Ovary (tissue), 9 donors: Measurements from ENCODE around the gene B3GALNT2. TPM values are rescaled to one million over a fixed set of nuclear protein-coding genes. Genes with fewer than 3 reads are reported as not detected.

Source experiments
- DNase-seq, 5 donors: peaks; one replicate each; pipeline ENCODE4 v3.0.0-alpha.2; 2019 to 2020
- H3K27ac ChIP-seq, 2 donors: fragments of 200-600 bp; one replicate each; pipeline versions ENCODE4 v1.5.1 to v1.8.0; 2019 to 2022
- H3K27me3 ChIP-seq: fragments of 200-600 bp; one replicate; pipeline ENCODE4 v1.8.0; 2022
- H3K36me3 ChIP-seq: fragments of 200-600 bp; sonication (generic); one replicate; pipeline ENCODE4 v1.5.1; 2019
- H3K4me1 ChIP-seq: one replicate; pipeline ENCODE4 v1.8.1; 2013; ENCODE audit warnings: mild to moderate bottlenecking, moderate library complexity; ENCODE audit not compliant: insufficient read depth
- H3K4me3 ChIP-seq: fragments of 200-600 bp; sonication (generic); one replicate; pipeline ENCODE4 v1.5.1; 2017
- H3K9me3 ChIP-seq, 2 donors: fragments of 200-600 bp in 1 of 2; sonication (generic) in 1 of 2; one replicate each; pipeline versions ENCODE4 v1.5.1 to v1.8.1; 2013 to 2019; ENCODE audit warnings: mild to moderate bottlenecking in 1 of 2, moderate library complexity in 1 of 2
- EP300 ChIP-seq: sonication (generic); formaldehyde crosslinking; IDR thresholded peaks from one replicate; pipeline ENCODE4 v1.6.1; 2017; ENCODE audit warnings: antibody characterized with exemption
- POLR2A ChIP-seq: fragments of 450-650 bp; IDR thresholded peaks from one replicate; pipeline ENCODE4 v1.6.1; 2017; ENCODE audit warnings: antibody characterized with exemption, mild to moderate bottlenecking, moderate library complexity
- WGBS, 3 donors: extraction: QIAGEN DNeasy Blood & Tissue Kit in 1 of 3; methylation state at CpG; one replicate each; pipeline versions ENCODE4 v1.1.5 to v1.1.7; 2013 to 2017; 5-methylcytosine and 5-hydroxymethylcytosine counted together
- intact Hi-C, 4 donors: fragments of 100-400 bp; cut with DNase I; formaldehyde crosslinking; loops; one replicate each; pipeline versions ENCODE4 v1.11.0 to v1.15.1; 2022 to 2023
- polyA plus RNA-seq, 2 donors: library from polyadenylated mRNA; stranded (reverse); fragments of 200-250 nt in 1 of 2; fragments of 350-450 nt in 1 of 2; fragmentation: Illumina TruSeq in 1 of 2; extraction: RNeasy Lipid Tissue Mini Kit (QIAGEN cat#74804) in 1 of 2; gene quantifications; one replicate each; pipeline ENCODE4 v1.2.3, GENCODE V29; 2013 to 2014
- total RNA-seq, 7 donors: library from RNA; depleted of rRNA in 2 of 7; stranded (reverse); fragments of >200 nt in 2 of 7; fragmentation: NEBNext Ultra II Directional in 3 of 7; extraction: Animal tissue kit (Norgen Biotek cat#: 25700) in 3 of 7; gene quantifications; one replicate each; pipeline versions ENCODE4 v1.1.0 to v1.2.4, GENCODE V29; 2016 to 2023
- TF ChIP-seq, protein P1 (sequence below), 3 donors: fragments of 450-650 bp in 2 of 3; fragments of 200-600 bp in 1 of 3; IDR thresholded peaks; one replicate each; pipeline versions ENCODE4 v1.5.1 to v1.8.0; 2016 to 2022; ENCODE audit warnings: antibody characterized with exemption in 3 of 3, mild to moderate bottlenecking in 1 of 3
- donor health status: DM: no; HTN: no; CAD: no; lungs with moderate emphysema.
- donor health status: DM: no; HTN: no; CAD: no.
- donor health status: Bipolar disorder and iron deficiency.
- donor health status: DM: yes; HTN: yes; CAD: no.
- donor health status: DM: no; HTN: no; CAD: no.
- donor health status: DM: yes; HTN: yes; CAD: no.

B3GALNT2 gene
- total and polyA plus RNA-seq, 9 donors = 6.2 to 21.5 (median 18.0) TPM

DNA sequence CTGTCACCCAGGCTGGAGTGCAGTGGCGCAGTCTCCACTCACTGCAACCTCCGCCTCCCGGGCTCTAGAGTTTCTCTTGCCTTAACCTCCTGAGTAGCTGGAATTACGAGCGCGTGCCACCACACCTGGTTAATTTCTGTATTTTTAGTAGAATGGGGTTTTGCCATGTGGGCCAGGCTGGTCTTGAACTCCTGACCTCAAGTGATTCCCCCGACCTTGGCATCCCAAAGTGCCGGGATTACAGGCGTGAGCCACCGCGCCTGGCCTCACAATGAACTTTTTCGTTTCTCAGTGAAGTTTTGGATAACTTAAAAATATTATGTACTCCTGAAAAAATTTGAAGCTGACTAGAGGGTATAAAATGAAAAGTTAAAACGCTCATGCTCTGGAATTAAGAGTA is 77.6 kb downstream of the B3GALNT2 start:
- TF ChIP-seq POLR2A = no peak
- no peak for TF ChIP-seq EP300
- TF ChIP-seq, protein P1, sequence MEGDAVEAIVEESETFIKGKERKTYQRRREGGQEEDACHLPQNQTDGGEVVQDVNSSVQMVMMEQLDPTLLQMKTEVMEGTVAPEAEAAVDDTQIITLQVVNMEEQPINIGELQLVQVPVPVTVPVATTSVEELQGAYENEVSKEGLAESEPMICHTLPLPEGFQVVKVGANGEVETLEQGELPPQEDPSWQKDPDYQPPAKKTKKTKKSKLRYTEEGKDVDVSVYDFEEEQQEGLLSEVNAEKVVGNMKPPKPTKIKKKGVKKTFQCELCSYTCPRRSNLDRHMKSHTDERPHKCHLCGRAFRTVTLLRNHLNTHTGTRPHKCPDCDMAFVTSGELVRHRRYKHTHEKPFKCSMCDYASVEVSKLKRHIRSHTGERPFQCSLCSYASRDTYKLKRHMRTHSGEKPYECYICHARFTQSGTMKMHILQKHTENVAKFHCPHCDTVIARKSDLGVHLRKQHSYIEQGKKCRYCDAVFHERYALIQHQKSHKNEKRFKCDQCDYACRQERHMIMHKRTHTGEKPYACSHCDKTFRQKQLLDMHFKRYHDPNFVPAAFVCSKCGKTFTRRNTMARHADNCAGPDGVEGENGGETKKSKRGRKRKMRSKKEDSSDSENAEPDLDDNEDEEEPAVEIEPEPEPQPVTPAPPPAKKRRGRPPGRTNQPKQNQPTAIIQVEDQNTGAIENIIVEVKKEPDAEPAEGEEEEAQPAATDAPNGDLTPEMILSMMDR (IDR thresholded peaks at IDR 0.05) = no peak
- intact Hi-C loops = loop anchor here in 2 of 4 donors (5.0 to 10.0 kb wide), 2 partner anchors 322 to 949 kb away; partner anchors contain the start of gene TARBP1 (in 1 of the 2)
- no peak for DNase-seq
- peaks cover 1% of the 10 kb centered on the region for H3K4me1 ChIP-seq
- no peak overlapping the region for H3K4me3 ChIP-seq
- no peak overlapping the region for H3K27ac ChIP-seq
- 91 to 94% (median 92%) methylated on average over 13 of the region's 13 CpGs for WGBS, 3 donors
- no peaks in the 10 kb centered on the region for H3K27me3 ChIP-seq
- no peaks in the 10 kb centered on the region for H3K36me3 ChIP-seq
- H3K9me3 ChIP-seq = no peaks in the 10 kb centered on the region

DNA sequence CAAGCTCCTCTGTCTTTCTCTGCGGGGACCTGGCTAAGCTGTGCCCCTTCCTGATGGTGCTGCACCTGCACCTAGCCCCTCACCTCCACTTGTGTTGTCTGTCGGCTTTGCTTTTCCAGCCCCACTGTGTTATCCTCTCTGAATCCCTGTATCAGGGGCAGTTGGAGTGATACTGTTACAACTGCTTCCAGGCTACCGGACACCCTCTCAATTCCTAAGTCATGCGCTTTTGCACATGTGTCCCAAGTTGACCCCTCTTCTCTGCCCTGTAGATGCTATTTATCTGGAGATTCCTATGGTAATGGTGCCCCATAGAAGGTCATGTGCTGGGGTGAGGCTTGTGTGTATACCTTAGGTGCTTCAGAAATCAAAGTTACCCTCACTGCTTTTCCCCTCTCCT is 78.1 kb downstream of the B3GALNT2 start:
- no peak overlapping the region for H3K27ac ChIP-seq
- TF ChIP-seq, protein P1 (IDR thresholded peaks at IDR 0.05) = no peak
- TF ChIP-seq POLR2A = no peak
- TF ChIP-seq EP300 = no peak
- H3K4me3 ChIP-seq = no peak overlapping the region
- DNase-seq = no peak
- peaks cover 1% of the 10 kb centered on the region for H3K4me1 ChIP-seq
- no peaks in the 10 kb centered on the region for H3K27me3 ChIP-seq
- WGBS, 3 donors = 97 to 98% (median 97%) methylated on average over 4 of the region's 4 CpGs
- H3K36me3 ChIP-seq = no peaks in the 10 kb centered on the region
- no peaks in the 10 kb centered on the region for H3K9me3 ChIP-seq
- intact Hi-C loops = loop anchor here in 2 of 4 donors (5.0 to 10.0 kb wide), 2 partner anchors 321 to 949 kb away; partner anchors contain the start of gene TARBP1 (in 1 of the 2)

DNA sequence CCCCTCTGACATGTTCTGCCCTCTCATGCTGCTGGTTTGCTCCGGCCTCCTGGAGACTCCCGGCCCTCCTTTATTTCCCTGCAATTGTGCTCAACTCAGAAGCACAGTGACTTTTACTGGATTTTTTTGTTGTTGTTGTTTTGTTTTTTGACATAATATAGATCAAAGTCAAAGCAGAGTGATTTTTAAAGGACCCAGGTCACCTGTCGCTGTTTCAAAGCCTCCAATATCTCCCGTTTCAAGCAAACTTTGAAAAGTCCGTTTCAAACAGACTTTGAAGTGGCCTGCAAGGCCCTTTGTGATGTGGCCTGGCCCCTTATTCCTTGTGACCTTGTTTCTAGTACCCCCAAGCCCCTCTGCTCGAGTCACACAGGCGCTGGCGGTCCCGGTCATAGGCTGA is 78.9 kb downstream of the B3GALNT2 start:
- Histone ChIP-seq H3K27me3 (no peaks in the 10 kb centered on the region), H3K36me3 (no peaks in the 10 kb centered on the region), H3K4me1 (peaks cover 1% of the 10 kb centered on the region), H3K4me3 (no peak overlapping the region), H3K27ac (no peak overlapping the region), H3K9me3 (no peaks in the 10 kb centered on the region)
- TF ChIP-seq EP300 = no peak
- TF ChIP-seq POLR2A = no peak
- TF ChIP-seq, protein P1 (IDR thresholded peaks at IDR 0.05) = no peak
- no peak for DNase-seq
- 92 to 95% (median 94%) methylated on average over 9 of the region's 9 CpGs for WGBS, 3 donors
- intact Hi-C loops = loop anchor here in 2 of 4 donors (5.0 to 10.0 kb wide), 2 partner anchors 321 to 948 kb away; partner anchors contain the start of gene TARBP1 (in 1 of the 2)

- H3K36me3 ChIP-seq = no peaks in the 10 kb centered on the region
- no peaks in the 10 kb centered on the region for H3K27me3 ChIP-seq
- H3K4me3 ChIP-seq = no peak overlapping the region
- peaks cover 1% of the 10 kb centered on the region for H3K4me1 ChIP-seq
- H3K9me3 ChIP-seq = no peaks in the 10 kb centered on the region
- intact Hi-C loops = loop anchor here in 2 of 4 donors (5.0 to 10.0 kb wide), 2 partner anchors 167 to 319 kb away; no protein-coding TSS in a partner anchor
- TF ChIP-seq EP300 (no peak), POLR2A (no peak)
- TF ChIP-seq, protein P1 (IDR thresholded peaks at IDR 0.05) = no peak
- 91 to 93% (median 93%) methylated on average over 8 of the region's 8 CpGs for whole genome bisulfite sequencing, 3 donors
- no peak for DNase-seq
- no peak overlapping the region for H3K27ac ChIP-seq
Measured at GRCh38 chr1:235424092-235424491, 80.2 kb downstream of the B3GALNT2 start.
